Putamen (tissue), 1 donor: ENCODE data around the gene GAST.
"Not testable (repeated sequence)": the region's sequence is repeated elsewhere in the genome, so short reads cannot be mapped to it uniquely, and the experiment has no call there.

Experiments
- DNase-seq: peaks from one replicate; pipeline ENCODE4 v3.0.0-alpha.2; 2016; ENCODE audit warnings: low spot score

The GAST gene, protein sequence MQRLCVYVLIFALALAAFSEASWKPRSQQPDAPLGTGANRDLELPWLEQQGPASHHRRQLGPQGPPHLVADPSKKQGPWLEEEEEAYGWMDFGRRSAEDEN

DNA sequence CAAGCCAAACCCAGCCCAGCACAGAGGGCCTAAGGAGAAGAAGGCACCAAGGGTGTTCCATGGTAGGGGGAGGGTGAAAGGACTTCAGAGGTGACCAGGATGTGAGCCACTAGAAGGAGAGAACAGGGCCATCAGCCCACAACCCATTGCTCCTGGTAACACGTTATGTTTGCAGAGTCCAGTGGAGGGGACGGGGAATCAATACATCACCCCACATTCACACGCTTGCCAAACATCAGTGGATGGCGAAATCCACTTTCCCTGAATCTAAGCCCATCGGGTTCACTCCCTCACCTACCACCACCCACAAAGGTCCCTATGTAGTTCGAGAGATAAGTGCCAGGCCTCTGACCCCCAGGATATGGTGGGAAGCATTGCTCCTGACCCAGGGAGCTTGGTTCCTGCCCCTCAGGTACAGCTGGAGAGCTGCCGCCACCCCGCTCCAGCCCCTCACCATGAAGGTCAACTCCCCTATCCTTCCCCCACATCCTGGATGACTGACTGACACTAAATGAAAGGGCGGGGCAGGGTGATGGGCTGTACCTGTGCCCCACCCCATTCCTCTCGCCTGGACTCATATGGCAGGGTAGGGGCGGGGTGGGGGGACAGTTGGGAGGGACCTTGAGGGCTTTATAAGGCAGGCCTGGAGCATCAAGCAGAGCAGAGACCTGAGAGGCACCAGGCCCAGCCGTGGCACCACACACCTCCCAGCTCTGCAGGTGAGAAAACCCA, at the start of gene GAST:
Gene GAST, plus strand, starts transcription at position 663 of the 732 bp plus-strand sequence. CDS start 3,106 bp downstream, outside the sequence.
- no peak for DNase-seq

DNA sequence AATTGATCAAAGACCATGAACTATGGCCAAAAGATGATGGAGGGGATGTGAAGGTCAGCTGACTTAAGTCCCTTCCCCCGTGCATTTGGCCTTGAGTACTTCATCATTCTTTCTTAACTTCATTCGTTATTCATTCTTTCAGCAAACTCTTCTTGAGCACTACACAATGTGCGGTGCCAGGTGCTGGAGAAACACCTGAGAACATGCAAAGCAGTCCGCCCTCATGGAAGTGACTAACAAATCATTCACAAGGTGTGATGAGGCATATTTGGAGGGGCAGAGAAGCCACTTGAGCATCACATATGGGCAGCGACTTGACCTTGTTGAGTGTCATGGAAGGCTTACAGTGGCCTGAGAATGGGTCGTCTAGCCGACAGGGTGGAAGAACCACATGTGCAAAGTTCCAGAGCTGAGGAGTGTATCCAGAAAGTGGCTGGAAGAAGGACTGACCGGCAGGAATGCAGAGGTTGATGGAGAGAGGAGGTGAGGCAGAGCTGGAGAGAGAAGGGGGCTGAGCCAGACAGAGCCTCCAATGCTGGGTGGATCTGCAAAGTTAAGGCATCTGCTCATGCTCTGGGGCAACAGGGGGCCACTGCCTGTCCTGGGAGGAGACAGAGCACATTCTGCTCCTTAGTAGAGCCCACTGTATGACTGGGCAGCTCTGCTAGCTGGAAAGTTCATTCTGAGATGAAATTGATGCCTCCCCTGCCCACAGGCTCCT, 48.5 kb upstream of the GAST start:
- DNase-seq, result no peak

DNA sequence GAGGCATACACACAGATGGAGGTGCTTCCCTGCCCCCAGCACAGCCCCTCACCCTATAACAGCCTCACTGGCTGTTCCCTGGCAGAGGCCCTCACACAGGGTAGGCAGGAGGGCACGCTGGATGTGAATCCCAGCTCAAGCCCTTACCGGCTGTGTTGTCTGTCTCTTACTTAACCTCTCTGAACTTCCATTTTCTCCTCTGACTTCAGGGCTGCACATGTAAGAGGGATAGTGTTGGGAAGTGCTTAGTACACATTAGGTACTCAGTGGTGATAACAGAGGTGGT, 48.0 kb upstream of the GAST start:
- DNase-seq, result no peak

DNA sequence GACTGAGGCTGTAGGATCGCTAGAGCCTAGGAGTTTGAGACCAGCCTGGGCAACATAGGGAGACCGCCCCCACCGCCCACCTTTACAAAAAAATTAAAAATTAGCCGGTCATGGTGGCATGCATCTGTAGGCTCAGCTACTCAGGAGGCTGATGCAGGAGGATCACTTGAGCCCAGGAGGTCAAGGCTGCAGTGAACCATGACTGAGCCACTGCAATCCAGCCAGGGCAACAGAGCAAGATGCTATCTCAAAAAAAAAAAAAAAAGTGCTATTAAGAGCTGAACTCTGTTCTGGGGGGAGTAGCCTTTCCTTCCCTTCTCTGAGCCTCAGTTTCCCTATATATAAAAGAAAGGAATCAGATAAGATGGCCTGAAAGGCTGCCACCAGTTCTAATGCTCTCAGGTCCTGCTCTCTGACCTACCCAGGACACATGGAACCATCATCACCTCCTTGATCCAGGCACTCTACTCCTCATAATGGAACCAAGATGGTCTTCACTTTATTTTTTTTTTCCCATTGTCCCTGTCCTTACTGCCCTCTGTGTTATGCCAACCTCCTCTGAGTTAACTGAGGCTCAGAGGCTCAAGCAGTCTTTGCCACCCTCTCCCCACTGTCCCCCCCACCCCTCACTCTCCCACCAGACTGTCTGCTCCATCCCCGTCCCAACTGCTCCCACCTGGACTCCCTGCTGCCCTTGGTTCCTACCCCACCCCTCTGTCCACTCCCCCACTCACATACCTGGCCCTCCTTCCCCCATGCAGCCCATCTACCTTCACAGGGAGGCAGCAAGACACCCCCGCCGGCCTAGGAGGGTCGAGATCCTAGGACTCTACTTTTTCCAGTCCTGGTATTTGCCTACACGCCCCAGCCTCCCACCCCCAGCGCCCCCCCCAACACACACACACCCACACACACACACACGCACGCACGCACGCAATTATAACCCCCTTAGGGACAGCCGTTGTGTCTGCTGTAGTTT, 47.3 kb upstream of the GAST start:
- DNase-seq, result no peak

DNA sequence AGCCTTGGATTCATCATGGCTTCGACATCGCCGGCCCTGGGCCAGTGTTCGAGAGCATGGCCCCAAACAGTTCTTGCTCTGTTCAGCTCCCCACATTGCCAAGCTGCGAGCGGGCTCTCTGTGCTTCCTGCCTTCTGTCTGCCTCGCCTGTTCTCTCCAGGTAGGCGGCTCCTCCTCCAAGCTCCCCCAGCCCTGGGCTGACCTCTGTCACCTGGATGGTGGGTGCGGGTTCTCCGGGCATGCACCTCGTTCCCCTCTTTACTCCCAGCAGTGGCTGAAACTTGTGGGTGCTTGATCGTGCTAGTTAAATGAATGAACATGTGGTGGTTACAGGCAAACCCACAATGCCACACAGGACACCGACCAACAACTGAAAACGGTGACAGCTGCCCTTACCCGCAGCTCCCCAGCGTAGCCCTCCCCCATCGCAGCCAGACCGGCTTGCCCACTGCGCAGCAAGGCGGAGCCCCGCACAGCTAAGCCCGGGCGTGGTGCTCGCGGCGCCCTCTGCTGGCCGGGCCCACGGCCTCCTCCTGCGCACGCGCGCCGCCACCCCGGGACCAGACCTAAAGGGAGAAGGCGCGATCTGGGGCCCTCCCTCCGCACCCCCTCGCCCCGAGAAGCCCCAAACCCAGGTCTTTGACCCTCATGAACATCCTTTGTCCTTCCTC, 46.4 kb upstream of the GAST start:
- peak; percentile 86 for DNase-seq

DNA sequence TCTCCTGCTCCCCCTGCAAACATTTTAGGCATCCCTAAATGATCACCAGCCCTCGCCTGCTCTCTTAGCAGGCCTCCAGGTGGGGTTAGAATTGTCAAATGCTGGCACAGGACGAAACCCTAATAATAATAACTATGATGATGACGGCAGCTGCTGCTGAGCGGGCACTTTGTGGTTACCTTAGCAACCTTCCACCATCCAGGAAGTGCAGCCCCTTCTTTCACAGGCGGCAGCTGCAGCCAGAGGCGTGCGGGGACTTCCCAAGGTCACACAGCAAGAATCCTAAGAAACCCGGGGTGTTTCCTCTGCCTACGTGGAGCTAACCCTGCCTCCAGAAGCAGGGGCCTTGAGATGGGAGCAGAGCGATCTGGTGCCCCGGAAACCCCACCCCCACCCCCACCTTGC, 45.9 kb upstream of the GAST start:
- peak; percentile 49 for DNase-seq

DNA sequence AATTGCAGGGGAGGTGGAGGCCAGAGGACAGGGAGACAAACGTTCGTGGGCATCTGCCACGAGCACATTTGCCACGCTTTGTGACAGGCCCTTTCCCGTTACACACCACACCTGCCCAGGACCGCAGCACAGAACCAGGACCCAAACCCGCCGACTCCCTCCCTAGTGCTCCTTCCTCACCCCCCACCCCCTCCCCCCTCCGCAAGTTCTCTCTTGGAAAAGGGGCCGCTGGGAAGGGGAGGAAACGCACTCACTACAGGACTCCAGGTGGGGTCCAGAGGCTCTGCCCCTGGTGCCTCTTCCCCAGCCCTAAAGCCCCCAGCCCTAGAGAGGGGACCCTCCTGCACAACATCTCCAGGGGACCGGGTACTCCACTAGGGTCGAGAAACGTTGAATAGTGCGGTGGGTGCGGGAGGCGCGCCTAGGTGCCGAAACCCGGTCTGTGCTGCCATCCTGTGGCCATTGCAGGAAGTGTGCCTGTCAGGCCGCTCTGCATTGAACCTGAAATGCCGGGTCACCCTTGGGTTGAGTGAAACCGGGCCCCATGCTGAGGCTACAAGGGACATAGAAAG, 45.3 kb upstream of the GAST start:
- DNase-seq, result peak; percentile 76

DNA sequence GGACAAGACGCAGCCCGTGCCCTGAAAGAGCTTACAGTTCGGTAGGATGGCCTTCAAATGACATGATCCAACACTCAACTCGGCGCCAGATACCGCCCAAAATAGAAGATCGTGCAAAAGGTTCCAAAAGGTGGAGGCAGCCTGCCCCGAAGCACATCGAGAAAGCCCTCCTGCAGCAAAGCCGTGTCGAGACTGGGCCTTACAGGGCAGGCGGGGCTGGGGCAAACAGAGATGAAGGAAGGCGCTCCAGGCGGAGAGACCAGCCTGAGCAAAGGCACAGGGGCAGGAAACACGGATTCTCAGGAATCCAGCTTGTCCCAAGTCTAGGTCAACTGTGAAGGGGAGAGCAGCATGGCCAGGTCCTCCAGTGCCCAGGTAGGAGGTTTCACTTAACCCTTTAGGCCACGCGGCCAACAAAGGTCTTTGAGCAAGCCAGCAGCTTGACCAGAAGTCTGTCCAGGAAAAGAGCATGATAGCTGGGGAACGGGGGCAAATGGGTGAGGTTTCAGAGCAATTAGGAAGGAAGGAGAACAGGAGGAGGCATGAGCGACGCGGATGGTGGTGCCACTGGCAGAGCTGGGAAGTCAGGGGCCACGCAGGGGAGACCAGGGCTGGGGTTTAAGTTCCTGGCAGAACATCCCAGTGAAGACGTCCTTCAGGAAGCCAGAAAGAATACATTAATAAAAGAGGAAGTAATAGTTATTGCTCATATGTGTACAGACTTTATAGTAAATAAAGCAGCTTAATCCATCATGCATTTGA, 44.7 kb upstream of the GAST start:
- DNase-seq, result no peak

DNA sequence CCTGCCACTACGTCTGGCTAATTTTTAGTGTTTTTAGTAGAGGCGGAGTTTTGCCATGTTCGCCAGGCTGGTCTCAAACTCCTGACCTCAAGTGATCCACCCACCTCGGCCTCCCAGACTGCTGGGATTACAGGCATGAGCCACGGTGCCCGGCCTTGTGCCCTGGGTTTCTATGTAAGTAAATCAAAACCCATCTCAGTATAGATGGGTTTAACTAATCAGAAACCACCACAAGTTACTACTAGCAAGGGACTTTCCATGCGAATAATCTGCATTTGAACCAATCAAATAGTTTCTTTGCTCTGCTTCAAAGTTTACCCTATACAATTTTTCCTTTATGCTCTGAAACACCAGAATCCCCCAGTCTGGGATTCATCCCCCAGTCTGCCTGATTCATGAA, 40.0 kb upstream of the GAST start:
- no peak for DNase-seq

DNA sequence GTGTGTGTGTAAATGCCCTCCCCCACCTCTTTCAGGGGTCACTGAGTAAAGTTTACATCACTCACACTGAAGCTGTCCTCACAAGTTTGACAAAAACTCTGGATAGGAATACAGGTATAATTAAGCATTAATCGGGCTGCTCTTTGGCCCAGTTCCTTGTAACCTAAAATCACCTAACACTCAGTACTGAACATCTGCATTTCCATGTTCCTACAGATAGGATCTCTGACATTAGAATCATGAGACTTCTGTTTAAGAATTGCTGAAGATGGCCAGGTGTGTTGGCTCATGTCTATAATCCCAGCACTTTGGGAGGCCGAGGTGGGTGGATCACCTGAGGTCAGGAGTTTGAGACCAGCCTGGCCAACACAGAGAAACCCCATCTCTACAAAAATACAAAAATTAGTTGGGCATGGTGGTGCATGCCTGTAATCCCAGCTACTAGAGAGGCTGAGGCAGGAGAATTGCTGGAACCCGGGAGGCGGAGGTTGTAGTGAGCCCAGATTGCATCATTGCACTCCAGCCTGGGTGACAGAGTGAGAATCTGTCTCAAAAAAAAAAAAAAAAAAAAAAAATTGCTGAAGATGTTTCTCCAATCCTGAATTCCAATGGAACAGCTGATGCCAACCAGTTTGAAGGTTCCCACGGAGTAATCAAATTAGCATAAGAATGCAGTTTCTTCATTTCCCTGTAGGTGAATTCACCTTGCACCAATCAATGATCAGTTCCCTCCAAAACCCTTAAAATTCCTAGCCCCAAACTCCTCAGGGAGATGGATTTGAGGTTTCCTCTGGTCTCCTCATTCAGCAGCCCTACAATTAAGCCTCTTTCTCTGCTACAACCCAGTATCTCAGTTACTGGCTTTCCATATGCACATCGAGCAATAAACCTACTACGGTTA, 36.7 kb upstream of the GAST start:
- DNase-seq, result not testable (repeated sequence)

DNA sequence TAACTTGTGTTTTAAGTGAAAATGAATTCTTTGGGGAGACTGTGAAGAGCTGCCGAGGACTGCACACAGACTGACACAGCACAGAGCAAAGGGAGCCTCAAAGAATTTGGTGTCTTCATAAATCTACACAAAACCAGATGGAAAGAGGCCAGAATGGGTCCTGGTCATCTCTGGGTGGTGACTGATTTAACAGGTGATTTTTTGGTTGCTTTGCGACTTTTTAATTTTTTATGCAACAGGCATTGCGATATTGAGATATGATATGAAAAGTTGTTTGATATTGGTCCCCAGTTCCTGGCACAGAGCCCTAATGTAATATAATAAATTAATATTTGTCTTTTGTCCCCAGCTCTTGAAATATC, 36.1 kb upstream of the GAST start:
- DNase-seq, result no peak

DNA sequence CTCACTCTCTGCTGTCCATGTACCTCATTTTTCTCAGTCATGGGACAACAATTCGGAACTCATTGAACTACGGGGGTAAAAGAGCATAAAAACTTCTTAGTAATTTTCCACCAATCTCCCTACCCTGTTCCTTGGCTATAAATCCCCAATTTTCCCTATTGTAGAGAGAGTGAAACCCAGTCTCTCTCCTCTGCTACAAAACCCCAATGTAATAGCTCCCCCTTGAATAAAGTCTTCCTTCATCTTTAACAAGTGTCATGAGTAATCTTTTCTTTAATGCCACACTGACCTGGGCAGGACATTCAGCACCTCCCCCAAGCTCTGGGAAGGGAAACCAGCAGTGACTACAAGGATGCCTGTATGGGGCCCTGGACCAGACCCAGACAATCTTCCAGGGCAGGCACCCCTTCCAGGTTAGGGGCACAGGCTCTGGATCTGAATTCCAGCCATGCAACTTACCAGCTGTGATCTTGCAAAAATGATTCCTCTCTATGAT, 33.7 kb upstream of the GAST start:
- no peak for DNase-seq

DNA sequence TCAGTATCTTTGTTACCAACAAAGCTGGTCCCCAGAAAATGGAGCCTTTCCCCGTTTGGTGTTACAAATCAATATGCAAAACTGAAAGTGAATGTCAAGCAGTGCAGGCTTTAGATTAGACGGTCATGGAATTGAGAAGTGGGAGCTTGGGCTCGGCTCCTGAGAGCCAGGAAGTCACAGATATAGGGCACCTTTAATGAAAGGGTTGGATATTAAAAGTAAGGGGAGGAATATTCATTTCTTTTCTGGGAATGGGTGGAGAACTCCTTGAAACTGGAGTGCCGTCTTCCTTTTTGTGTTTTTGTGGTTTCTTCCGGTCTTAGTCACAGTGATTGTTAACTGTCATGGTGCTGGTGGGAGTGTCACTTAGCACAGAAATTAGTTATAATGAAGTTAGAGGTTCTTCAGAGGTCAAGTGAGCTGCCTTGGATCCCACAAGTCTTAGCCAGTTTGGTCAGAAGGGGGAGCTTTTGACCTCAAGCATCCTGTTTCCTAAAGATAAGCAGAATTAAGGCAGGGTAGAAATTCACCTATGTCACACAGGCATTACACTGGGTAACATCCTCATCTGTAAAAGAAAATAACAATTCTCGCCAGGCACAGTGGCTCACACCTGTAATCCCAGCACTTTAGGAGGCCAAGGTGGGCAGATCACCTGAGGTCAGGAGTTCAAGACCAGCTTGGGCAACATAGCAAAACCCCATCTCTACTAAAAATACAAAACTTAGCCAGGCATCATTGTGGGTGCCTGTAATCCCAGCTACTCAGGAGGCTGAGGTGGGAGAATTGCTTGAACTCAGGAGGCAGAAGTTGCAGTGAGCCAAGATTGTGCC, 33.0 kb upstream of the GAST start:
- DNase-seq, result no peak

DNA sequence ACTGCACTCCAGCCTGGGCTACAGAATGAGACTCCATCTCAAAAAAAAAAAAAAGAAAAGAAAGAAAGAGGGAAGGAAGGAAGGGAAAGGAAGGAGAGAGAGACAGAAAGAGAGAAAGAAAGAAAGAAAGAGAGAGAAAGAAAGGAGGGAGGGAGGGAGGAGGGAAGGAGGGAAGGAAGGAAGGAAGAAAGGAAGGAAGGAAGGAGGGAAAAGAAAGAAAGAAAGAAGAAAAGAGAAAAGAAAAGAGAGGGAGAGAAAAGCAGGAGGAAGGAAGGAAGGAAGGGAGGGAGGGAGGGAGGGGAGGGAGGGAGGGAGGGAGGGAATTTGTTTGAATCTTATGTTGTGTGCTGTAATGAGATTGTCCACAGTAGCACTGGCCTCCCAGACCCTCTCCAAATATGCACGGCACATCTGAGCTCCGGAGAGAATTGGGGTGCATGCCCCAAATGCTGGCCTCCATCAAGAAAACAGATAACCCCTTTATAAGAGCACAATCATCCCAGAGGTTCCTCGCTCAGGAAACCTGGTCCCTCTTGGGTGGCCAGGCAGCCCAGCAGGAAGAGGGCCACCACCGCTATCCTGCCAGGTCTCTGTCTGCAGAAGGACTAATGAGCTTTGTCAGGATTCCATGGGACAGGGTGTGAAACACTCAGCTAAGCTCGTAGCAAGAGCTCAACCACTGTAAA, 32.2 kb upstream of the GAST start:
- DNase-seq, result no peak

DNA sequence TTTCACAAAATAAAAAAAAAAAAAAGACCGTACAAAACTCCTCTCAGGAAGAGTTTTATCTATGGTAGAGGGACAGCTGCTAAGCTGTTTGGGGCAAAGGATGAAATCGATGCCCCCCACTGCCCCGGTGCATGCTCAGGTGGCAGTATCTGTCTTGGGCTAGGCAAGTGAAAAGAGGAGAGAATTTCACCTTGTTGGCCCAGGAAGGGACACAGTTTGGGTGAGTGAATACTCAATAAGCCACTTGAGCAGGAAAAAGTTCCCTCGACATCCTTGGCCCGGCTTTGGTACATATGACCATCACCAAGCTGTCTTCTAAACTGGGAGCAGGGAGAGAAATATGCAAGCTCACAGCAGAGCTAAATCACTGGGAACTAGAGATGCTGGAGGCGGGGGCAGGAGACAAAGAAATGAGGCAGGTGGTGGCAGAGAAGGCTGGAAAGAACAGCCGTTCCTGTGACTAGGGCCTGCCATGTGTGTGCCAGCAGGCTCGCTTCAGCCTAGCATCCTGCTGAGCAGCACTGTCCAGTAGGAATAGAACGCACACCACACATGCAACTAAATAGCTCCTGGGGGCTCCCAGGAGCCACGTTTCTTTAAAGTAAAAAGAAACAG, 31.6 kb upstream of the GAST start:
- peak; percentile 34 for DNase-seq

DNA sequence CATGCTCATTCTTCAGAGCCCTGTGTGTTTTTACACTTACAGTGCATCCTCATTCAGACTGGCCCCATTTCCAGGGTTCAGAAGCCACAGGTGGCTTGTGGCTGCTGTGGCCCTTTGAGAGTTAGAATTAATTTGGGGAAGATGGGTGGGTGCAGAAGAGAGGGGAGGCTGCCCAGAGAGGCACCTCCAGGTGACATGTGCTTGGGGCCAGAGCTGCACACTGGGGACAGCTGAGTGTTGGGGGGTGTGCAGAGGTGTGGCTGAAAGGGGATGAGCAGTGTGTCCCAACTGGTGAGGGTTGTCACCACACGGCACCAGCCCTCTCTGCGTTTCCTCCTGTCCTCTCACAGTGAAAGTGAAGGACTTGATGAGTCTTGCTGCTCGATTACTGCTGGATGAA, 30.4 kb upstream of the GAST start:
- DNase-seq, result no peak

DNA sequence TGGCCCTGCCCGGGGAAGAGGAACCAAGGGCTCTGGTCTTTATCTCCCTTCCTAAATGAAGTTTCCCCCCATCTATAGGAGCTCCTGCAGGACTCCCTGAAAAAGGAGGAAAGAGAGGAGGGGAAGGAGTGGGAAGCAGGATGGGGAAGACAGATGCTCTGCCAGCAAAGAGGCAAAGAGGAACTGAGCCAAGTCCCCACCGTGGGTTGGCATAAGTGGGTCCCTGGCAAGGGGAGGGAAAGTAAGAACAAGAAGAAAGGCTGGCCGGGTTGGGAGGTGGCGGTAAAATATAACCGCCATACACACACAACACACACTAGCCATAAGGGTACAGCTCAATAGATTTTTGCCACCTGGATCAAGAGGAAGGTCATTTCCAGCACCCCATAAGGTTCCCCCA, 29.5 kb upstream of the GAST start:
- DNase-seq, result no peak
